ENCODE data around the gene EPHA8.

DNA sequence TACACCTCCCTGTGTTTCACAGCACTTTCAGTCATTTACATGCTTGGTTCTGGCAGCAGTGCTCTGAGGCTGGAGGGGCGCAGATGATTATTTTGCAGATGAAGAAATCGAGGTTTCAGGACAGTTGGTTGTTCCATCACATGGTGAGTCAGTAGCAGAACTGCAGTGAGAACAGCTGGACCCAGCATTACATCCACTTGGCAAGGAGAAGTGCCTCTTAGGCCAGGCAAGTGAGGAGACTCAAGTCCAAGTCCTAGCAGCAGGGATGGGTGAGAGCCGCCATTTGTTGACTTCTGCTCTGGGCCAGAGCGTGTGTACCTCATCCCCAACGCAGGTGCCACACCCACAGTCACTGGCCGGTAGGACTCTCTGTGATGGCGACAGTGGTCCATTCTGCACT lies 26.8 kb upstream of the EPHA8 start:
- TF ChIP-seq, protein P1, sequence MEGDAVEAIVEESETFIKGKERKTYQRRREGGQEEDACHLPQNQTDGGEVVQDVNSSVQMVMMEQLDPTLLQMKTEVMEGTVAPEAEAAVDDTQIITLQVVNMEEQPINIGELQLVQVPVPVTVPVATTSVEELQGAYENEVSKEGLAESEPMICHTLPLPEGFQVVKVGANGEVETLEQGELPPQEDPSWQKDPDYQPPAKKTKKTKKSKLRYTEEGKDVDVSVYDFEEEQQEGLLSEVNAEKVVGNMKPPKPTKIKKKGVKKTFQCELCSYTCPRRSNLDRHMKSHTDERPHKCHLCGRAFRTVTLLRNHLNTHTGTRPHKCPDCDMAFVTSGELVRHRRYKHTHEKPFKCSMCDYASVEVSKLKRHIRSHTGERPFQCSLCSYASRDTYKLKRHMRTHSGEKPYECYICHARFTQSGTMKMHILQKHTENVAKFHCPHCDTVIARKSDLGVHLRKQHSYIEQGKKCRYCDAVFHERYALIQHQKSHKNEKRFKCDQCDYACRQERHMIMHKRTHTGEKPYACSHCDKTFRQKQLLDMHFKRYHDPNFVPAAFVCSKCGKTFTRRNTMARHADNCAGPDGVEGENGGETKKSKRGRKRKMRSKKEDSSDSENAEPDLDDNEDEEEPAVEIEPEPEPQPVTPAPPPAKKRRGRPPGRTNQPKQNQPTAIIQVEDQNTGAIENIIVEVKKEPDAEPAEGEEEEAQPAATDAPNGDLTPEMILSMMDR (conservative IDR thresholded peaks at IDR 0.05) = no peak
- no peak for TF ChIP-seq ZFX (IDR thresholded peaks at IDR 0.05)

Measured in C4-2B (cell line).